GM18508 (cell line): ENCODE data around the gene VAV1.

Source experiments
- ATAC-seq: cut with Tn5 transposase; IDR thresholded peaks from one replicate; pipeline ENCODE4 v1.9.1; 2021; ENCODE audit warnings: moderate number of reproducible peaks; ENCODE audit not compliant: insufficient read depth, unreplicated experiment

VAV1 gene

DNA sequence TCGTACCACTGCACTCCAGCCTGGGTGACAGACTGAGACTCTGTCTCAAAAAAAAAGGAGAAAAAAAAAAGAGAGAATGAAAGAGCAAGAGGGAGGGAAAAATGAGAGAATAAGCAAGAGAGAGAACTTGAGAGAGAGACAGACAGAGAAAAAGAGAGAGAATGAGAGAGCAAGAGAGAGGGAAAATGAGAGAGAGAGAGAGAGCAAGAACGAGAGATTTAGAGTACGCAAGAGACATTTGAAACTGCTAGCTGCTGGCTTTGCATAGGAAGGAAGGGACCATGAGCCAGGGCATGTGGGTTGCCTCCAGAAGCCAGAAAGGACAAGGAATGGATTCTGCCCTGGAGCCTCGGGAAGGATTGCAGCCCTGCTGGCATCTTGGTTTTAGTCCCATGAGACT, 105.3 kb downstream of the VAV1 start:
- ATAC-seq: no peak

GRCh38 chr19:6886277-6886897, 113.9 kb downstream of the VAV1 start:
- ATAC-seq: no peak

- no peak for ATAC-seq
Measured at GRCh38 chr19:6887316-6887715, 114.8 kb downstream of the VAV1 start, which contains the start of gene ADGRE1. ADGRE1 (plus strand) TSS chr19:6887579; CDS start chr19:6887609, 30 bp downstream.

DNA sequence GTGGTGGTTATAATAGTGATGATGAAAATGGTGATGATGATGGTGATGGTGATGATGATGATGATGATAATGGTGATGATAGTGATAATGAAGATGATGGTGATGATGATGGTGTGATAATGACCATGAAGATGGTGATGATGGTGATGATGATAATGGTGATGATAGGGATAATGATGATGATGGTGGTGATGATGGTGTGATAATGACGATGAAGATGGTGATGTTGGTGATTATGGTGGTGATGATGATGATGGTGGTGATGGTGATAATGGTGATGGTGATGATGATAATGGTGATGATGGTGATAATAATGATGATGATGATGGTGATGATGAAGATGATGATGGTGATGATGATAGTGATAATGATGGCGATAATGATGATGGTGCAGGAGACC, 116.5 kb downstream of the VAV1 start:
- no peak for ATAC-seq

DNA sequence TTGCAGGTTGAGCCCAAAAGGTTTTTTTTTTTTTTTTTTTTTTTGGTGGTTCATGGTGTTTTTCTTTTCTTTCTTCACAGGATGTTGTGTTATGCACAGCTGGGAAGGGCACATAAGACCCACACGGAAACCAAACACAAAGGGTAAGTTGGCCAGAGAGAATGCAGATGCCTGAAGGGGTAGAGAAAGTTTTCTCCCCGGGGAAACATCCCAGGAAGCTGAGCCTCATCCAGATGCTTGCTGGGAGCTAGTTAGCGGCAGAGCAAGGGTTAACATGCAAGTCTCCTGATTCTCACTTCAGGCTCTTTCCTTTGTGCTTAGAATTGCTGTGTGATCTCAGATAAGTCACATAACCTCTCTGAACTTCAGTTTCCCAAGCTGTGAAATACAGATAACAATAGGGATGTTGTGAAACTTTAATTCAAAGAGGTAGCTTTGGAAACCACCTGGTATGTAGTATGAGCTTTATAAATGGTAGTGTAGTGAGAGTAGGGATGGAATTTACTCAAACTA, 117.9 kb downstream of the VAV1 start:
- no peak for ATAC-seq

- no peak for ATAC-seq
Measured at GRCh38 chr19:6890938-6891337, 118.4 kb downstream of the VAV1 start.

DNA sequence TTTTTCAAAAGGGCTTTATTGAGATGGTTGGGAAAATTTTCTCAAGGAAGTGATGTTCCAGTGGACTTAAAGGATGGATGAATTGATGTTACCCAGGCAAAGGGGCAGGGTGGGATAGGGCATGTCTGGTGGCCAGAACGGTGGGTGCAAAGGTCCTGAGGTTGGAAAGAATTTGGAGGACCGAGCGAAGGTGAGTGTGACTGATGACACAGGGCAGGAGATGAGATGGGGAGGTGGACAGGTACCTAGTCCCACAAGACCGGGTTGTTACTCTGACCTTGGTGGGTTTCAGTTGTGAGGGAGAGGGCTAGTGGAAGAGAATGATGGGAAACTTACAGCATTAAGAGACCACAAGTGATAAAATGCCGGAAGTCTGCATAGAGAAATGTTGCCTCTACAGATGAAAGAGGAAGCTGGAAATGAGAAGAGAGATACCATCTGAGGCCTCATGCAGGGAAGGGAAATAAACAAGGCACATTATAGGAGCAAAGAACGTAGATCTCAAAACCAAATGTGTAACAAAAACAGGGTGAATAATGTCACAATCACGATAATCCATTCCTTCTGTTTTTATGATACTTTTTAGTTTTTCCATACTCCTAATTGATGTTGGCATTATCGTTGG, 119.4 kb downstream of the VAV1 start:
- no peak for ATAC-seq

DNA sequence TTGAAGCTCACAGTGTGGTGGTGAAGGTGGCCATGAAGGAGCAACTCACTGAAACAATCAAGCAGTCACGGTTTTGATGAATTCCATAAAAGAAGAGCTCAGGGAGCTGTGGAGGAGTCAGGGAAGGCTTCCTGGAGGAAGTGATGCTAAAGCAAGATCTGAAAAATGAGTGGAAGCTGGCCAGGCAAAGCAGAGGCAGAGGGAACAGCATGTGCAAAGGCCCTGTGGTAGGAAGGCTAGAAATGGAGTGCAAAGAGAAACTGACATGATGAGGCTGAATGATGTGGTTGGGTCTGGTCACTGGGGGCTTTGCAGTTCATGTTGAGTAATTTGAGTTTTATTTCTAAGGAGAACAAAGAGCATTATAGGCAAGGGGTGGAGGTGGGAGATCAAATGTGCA, 121.8 kb downstream of the VAV1 start:
- ATAC-seq: no peak

DNA sequence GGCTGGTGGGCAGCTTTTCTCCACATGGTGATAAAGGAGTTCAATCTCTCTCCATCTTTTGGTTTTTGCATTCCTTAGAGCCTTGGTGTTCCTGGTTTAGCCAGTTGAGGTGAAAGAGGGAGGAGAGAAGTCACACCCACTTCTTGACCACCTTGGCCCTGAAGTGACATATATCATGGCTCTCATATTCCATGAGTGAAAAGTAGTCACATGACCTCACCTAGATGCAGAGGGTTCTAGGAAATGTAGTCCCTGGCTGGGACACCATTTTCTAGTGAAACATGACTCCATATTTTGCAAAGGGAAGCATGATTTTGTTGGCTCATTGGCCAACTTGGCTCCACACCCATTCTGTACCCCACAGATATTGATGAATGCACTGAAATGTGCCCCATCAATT, 130.9 kb downstream of the VAV1 start:
- ATAC-seq: no peak

- no peak for ATAC-seq
Measured at GRCh38 chr19:6906559-6907060, 134.1 kb downstream of the VAV1 start.
